VCaP (cell line): ENCODE data around the gene FBN2.

Experiments used
- H3K27ac ChIP-seq: fragments of 450-650 bp; 2 replicates; pipeline ENCODE4 v1.5.1; 2017
- TF ChIP-seq, protein P1 (sequence below): fragments of 450-650 bp; conservative IDR thresholded peaks from 2 replicates; pipeline ENCODE4 v1.5.1; 2017; ENCODE audit warnings: mild to moderate bottlenecking, moderate library complexity

FBN2 gene

DNA sequence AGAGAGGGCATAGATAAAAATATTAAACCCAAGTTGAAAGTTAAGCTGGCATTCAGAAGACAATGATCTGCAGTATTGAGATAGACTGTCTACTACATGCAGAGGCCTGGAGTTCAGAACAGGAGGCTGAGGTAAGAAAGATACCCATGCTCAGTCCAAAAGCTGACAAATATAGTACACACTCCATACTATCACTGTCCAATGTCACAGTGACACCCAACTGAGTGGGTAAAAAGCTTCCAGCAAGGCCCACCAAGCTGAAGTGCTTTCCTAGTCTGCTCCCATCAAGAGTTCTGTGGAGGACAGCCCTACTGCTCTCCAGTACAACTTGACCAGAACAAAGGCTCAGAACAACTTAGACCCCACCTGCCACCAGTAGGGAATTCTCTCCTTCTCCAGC is 329.6 kb downstream of the FBN2 start:
- no peak overlapping the region for H3K27ac ChIP-seq
- TF ChIP-seq, protein P1, sequence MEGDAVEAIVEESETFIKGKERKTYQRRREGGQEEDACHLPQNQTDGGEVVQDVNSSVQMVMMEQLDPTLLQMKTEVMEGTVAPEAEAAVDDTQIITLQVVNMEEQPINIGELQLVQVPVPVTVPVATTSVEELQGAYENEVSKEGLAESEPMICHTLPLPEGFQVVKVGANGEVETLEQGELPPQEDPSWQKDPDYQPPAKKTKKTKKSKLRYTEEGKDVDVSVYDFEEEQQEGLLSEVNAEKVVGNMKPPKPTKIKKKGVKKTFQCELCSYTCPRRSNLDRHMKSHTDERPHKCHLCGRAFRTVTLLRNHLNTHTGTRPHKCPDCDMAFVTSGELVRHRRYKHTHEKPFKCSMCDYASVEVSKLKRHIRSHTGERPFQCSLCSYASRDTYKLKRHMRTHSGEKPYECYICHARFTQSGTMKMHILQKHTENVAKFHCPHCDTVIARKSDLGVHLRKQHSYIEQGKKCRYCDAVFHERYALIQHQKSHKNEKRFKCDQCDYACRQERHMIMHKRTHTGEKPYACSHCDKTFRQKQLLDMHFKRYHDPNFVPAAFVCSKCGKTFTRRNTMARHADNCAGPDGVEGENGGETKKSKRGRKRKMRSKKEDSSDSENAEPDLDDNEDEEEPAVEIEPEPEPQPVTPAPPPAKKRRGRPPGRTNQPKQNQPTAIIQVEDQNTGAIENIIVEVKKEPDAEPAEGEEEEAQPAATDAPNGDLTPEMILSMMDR: no peak
